H1 (cell line): ENCODE measurements around the gene MSN. TPM values are rescaled to one million over a fixed set of nuclear protein-coding genes. Genes with fewer than 3 reads are reported as not detected.
"Not testable (repeated sequence)": the region's sequence is repeated elsewhere in the genome, so short reads cannot be mapped to it uniquely, and the experiment has no call there.

Source experiments
- CTCF ChIA-PET: fragments of 300-600 bp; sonication (Branson Sonifier 250); formaldehyde crosslinking; loops from one replicate; lab custom pipeline; 2021; ENCODE audit not compliant: partially characterized antibody; lab: Charles Lee
- POLR2A ChIA-PET: fragments of 300-600 bp; sonication (Branson Sonifier 250); formaldehyde crosslinking; loops from one replicate; lab custom pipeline; 2021; ENCODE audit warnings: inconsistent platforms; ENCODE audit not compliant: partially characterized antibody; lab: Charles Lee
- DNase-seq, 2 experiments: peaks; one replicate each; pipeline versions ENCODE4 v3.0.0 to v3.0.0-alpha.2; 2010 to 2022; ENCODE audit warnings: low spot score in 2 of 2, low read depth in 1 of 2, mixed read lengths in 1 of 2
- FAIRE-seq: peaks from 2 replicates; lab custom pipeline; 2011; peaks lifted over from hg19 to GRCh38; lab: Jason Lieb, UNC
- H2AFZ ChIP-seq: 2 replicates; pipeline ENCODE4 v1.8.1; 2012; ENCODE audit warnings: low read length, inconsistent platforms
- H2AK5ac ChIP-seq: 2 replicates; pipeline ENCODE4 v1.6.1; 2013; ENCODE audit warnings: low read depth, low read length
- H2BK120ac ChIP-seq: replicated peaks from 2 replicates; pipeline ENCODE3; 2013; ENCODE audit warnings: low read depth, low read length, inconsistent platforms
- H2BK12ac ChIP-seq: 2 replicates; pipeline ENCODE4 v1.6.1; 2013; ENCODE audit warnings: low read depth, low read length
- H2BK15ac ChIP-seq: 2 replicates; pipeline ENCODE4 v1.6.1; 2013; ENCODE audit warnings: low read length
- H2BK20ac ChIP-seq: 2 replicates; pipeline ENCODE4 v1.6.1; 2013; ENCODE audit warnings: low read length
- H2BK5ac ChIP-seq: 2 replicates; pipeline ENCODE4 v1.6.1; 2013; ENCODE audit warnings: low read depth, low read length
- H3K14ac ChIP-seq: 2 replicates; pipeline ENCODE4 v1.6.1; 2013; ENCODE audit warnings: inconsistent platforms; ENCODE audit not compliant: insufficient read length
- H3K18ac ChIP-seq: 2 replicates; pipeline ENCODE4 v1.6.1; 2013; ENCODE audit warnings: low read length; ENCODE audit errors: extremely low read depth
- H3K23ac ChIP-seq: 2 replicates; pipeline ENCODE4 v1.6.1; 2013; ENCODE audit warnings: inconsistent platforms; ENCODE audit not compliant: insufficient read length
- H3K23me2 ChIP-seq: 2 replicates; pipeline ENCODE4 v1.6.1; 2013; ENCODE audit warnings: low read depth, low read length
- H3K27ac ChIP-seq: 2 replicates; pipeline ENCODE4 v1.6.1; 2011; ENCODE audit warnings: low read depth, low read length, inconsistent platforms
- H3K27me3 ChIP-seq, 4 experiments: replicated peaks in 1 of 4; 1 replicate in 1 of 4; 2 replicates in 3 of 4; pipeline versions ENCODE4 v1.6.1 to v1.8.1; 2011 to 2013; ENCODE audit warnings: low read length in 3 of 4, mild to moderate bottlenecking in 3 of 4, inconsistent platforms in 2 of 4, mixed read lengths in 2 of 4, moderate library complexity in 1 of 4; ENCODE audit not compliant: control insufficient read depth in 3 of 4, insufficient read depth in 3 of 4; ENCODE audit errors: extremely low read depth in 1 of 4
- H3K36me3 ChIP-seq, 4 experiments: 2 replicates each; pipeline versions ENCODE4 v1.6.1 to v1.8.1; 2011 to 2013; ENCODE audit warnings: mild to moderate bottlenecking in 4 of 4, low read length in 3 of 4, moderate library complexity in 2 of 4, control low read depth in 1 of 4, inconsistent platforms in 1 of 4; ENCODE audit not compliant: insufficient read depth in 4 of 4, control insufficient read depth in 2 of 4
- H3K4ac ChIP-seq: replicated peaks from 2 replicates; pipeline ENCODE3; 2013; ENCODE audit warnings: low read length, low read depth, mixed read lengths, inconsistent platforms; ENCODE audit not compliant: insufficient read length
- H3K4me1 ChIP-seq, 4 experiments: replicated peaks in 1 of 4; 1 replicate in 1 of 4; 2 replicates in 3 of 4; pipeline versions ENCODE4 v1.6.1 to v1.8.1; 2011 to 2013; ENCODE audit warnings: low read length in 3 of 4, inconsistent platforms in 2 of 4, mixed read lengths in 1 of 4; ENCODE audit not compliant: insufficient read depth in 4 of 4, control insufficient read depth in 3 of 4
- H3K4me2 ChIP-seq, 2 experiments: 2 replicates each; pipeline versions ENCODE4 v1.6.1 to v1.8.1; 2011 to 2013; ENCODE audit warnings: low read depth in 2 of 2, low read length in 2 of 2, control low read depth in 1 of 2, inconsistent platforms in 1 of 2, mild to moderate bottlenecking in 1 of 2; ENCODE audit not compliant: insufficient read depth in 1 of 2
- H3K4me3 ChIP-seq, 4 experiments: fragments of 200-600, 300-600 bp in 1 of 4; sonication (generic), shearing (Covaris generic), sonication (Bioruptor Twin) in 1 of 4; 2 replicates each; pipeline versions ENCODE4 v1.5.1 to v1.8.1; 2011 to 2016; ENCODE audit warnings: low read length in 4 of 4, low read depth in 3 of 4, control low read depth in 2 of 4, inconsistent platforms in 2 of 4, mild to moderate bottlenecking in 2 of 4, mixed read lengths in 1 of 4, moderate library complexity in 1 of 4; ENCODE audit not compliant: insufficient read depth in 2 of 4; ENCODE audit errors: extremely low read depth in 1 of 4
- H3K56ac ChIP-seq: replicated peaks from 2 replicates; pipeline ENCODE3; 2013; ENCODE audit warnings: low read depth, mild to moderate bottlenecking, mixed read lengths, low read length, inconsistent platforms; ENCODE audit not compliant: insufficient read length
- H3K79me1 ChIP-seq: 2 replicates; pipeline ENCODE4 v1.6.1; 2013; ENCODE audit warnings: low read depth, low read length, control low read depth
- H3K79me2 ChIP-seq, 2 experiments: 2 replicates each; pipeline versions ENCODE4 v1.6.1 to v1.8.1; 2012 to 2013; ENCODE audit warnings: low read length in 2 of 2, mild to moderate bottlenecking in 2 of 2, inconsistent platforms in 1 of 2; ENCODE audit not compliant: insufficient read depth in 2 of 2, control insufficient read depth in 1 of 2
- H3K9ac ChIP-seq, 4 experiments: replicated peaks in 1 of 4; 1 replicate in 1 of 4; 2 replicates in 3 of 4; pipeline versions ENCODE4 v1.6.1 to v1.8.1; 2011 to 2013; ENCODE audit warnings: low read depth in 3 of 4, low read length in 3 of 4, control low read depth in 2 of 4, mild to moderate bottlenecking in 2 of 4, moderate library complexity in 2 of 4, inconsistent platforms in 1 of 4; ENCODE audit errors: extremely low read depth in 1 of 4
- H3K9me3 ChIP-seq, 2 experiments: 2 replicates each; pipeline versions ENCODE4 v1.6.1 to v1.8.1; 2012 to 2013; ENCODE audit warnings: mild to moderate bottlenecking in 2 of 2, moderate library complexity in 2 of 2, control low read depth in 1 of 2, inconsistent platforms in 1 of 2, low read depth in 1 of 2, low read length in 1 of 2, mixed read lengths in 1 of 2; ENCODE audit not compliant: insufficient read depth in 2 of 2
- H4K20me1 ChIP-seq, 2 experiments: replicated peaks in 1 of 2; 2 replicates each; pipeline versions ENCODE3 to v1.8.1; 2011 to 2013; ENCODE audit warnings: inconsistent platforms in 2 of 2, low read length in 2 of 2, mild to moderate bottlenecking in 1 of 2; ENCODE audit not compliant: insufficient read depth in 2 of 2, control insufficient read depth in 1 of 2
- H4K5ac ChIP-seq: 2 replicates; pipeline ENCODE4 v1.6.1; 2013; ENCODE audit warnings: low read length, low read depth, mixed read lengths, inconsistent platforms; ENCODE audit not compliant: insufficient read length
- H4K8ac ChIP-seq: 2 replicates; pipeline ENCODE4 v1.8.0; 2013; ENCODE audit warnings: mild to moderate bottlenecking, moderate library complexity, low read length, inconsistent platforms; ENCODE audit not compliant: insufficient read depth; ENCODE audit errors: extremely low read depth
- H4K91ac ChIP-seq: replicated peaks from 2 replicates; pipeline ENCODE3; 2013; ENCODE audit warnings: low read length, mixed read lengths, inconsistent platforms; ENCODE audit not compliant: insufficient read length
- BCL11A ChIP-seq, 2 experiments: IDR thresholded peaks; one replicate each; pipeline ENCODE4 v1.6.1; 2011; ENCODE audit warnings: low read depth in 2 of 2, low read length in 2 of 2, mild to moderate bottlenecking in 2 of 2
- WGBS, 2 experiments: shearing (Covaris generic) in 1 of 2; methylation state at CpG; one replicate each; pipeline versions ENCODE4 v1.1.6 to v1.1.7; 2013 to 2015; ENCODE audit warnings: low lambda C conversion rate in 2 of 2, mixed read lengths in 2 of 2, inconsistent platforms in 1 of 2, low coverage in 1 of 2, missing lambda C conversion rate in 1 of 2; ENCODE audit not compliant: insufficient replicate concordance in 2 of 2, insufficient coverage in 1 of 2, insufficient read length in 1 of 2; ENCODE audit errors: extremely low coverage in 1 of 2, missing lambda C conversion rate in 1 of 2; 5-methylcytosine and 5-hydroxymethylcytosine counted together
- polyA plus RNA-seq, 7 experiments: library from polyadenylated mRNA; depleted of rRNA in 3 of 7; stranded (reverse) in 5 of 7; unstranded in 2 of 7; fragments of >200 nt in 5 of 7; fragments of 200-250 nt in 2 of 7; gene quantifications; 1 replicate in 5 of 7; 2 replicates in 1 of 7; 4 replicates in 1 of 7; pipeline versions ENCODE4 v1.2.1 to v1.2.3, GENCODE V29; 2011 to 2013; ENCODE audit warnings: missing spikeins in 2 of 7, mixed read lengths in 2 of 7
- total RNA-seq: library from RNA; stranded (reverse); fragmentation: NEBNext Ultra II Directional; extraction: Animal tissue kit (Norgen Biotek cat#: 25700); gene quantifications from 2 replicates; pipeline ENCODE4 v1.2.1, GENCODE V29; 2021

MSN gene
- total and polyA plus RNA-seq, 2 of the 8 experiments (the other 6 are each of a cell fraction or from before 2014, with no cell fraction given), result 112 to 133 TPM

GRCh38 chrX:65652098-65652497, 15.4 kb upstream of the MSN start:
- no peak overlapping the region for H3K18ac ChIP-seq
- no peak overlapping the region for H3K27ac ChIP-seq
- TF ChIP-seq BCL11A (IDR thresholded peaks at IDR 0.05; ENCODE audit: low read depth in 2 of 2, low read length in 2 of 2), result no peak
- TF ChIP-seq, all 59 proteins: peak for 0
- Histone ChIP-seq H3K79me2 (no peaks in the 10 kb centered on the region), H3K14ac (no peak overlapping the region), H3K27me3 (no peaks in the 10 kb centered on the region), H2BK15ac (no peak overlapping the region), H4K20me1 (no peaks in the 10 kb centered on the region), H2BK120ac (no peak overlapping the region), H3K9me3 (no peaks in the 10 kb centered on the region), H2AFZ (no peak overlapping the region), H4K8ac (no peak overlapping the region), H3K56ac (no peak overlapping the region), H3K4me2 (no peak overlapping the region), H2BK20ac (no peak overlapping the region), H3K79me1 (no peaks in the 10 kb centered on the region), H3K4ac (no peak overlapping the region), H4K91ac (no peak overlapping the region), H3K23me2 (no peaks in the 10 kb centered on the region; the same call in 1 of the 2 replicates), H3K36me3 (no peaks in the 10 kb centered on the region), H3K4me1 (no peaks in the 10 kb centered on the region), H2BK5ac (no peak overlapping the region), H3K4me3 (no peak overlapping the region), H3K23ac (no peak overlapping the region), H3K9ac (no peak overlapping the region), H2BK12ac (no peak overlapping the region), H2AK5ac (no peak overlapping the region), H4K5ac (no peak overlapping the region)
- CTCF ChIA-PET, result no interaction called here
- 100% methylated on average over 1 of the region's 1 CpG; no CpG with 5 or more reads in 1 of the 2 experiments for WGBS, 2 experiments
- POLR2A ChIA-PET, result interaction anchor here (0.8 kb wide), 1 partner anchor 15 kb away, joined by 3 read pairs; the partner anchor contains the start of gene MSN
- FAIRE-seq, result no peak
- DNase-seq, result no peak

DNA sequence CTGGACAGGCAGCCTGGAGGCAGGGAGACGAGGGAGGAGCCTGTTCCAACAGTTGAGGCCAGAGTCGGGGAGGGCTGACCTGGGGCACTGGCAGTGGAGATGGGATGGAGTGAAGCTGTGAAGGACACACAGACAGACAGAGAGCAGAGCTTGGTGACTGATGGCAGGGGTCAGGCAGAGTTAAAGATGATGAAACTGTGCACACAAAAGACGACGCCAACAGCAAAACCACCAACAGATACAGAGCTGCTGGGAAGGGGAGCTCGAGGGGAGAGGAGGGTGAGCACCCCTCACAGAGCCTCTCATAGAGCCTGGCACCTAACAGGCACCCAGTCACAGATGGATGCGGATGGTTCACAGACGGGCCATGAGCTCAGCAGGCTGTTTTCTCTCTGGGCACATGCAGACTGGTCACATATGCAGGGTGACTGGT, 10.4 kb upstream of the MSN start:
- POLR2A ChIA-PET, result interaction anchor here (1.5 kb wide), 1 partner anchor 10 kb away, joined by 4 read pairs; the partner anchor contains the start of gene MSN
- H4K20me1 ChIP-seq, H3K4me1 ChIP-seq, H2BK5ac ChIP-seq, H3K9ac ChIP-seq, H3K79me1 ChIP-seq, H4K5ac ChIP-seq, H2BK15ac ChIP-seq, H3K36me3 ChIP-seq, H4K8ac ChIP-seq, DNase-seq, H2AFZ ChIP-seq, H3K4ac ChIP-seq, H3K4me3 ChIP-seq, H3K4me2 ChIP-seq, H3K9me3 ChIP-seq, H3K23me2 ChIP-seq, H2BK120ac ChIP-seq, H2BK20ac ChIP-seq, H3K14ac ChIP-seq, H4K91ac ChIP-seq, H2AK5ac ChIP-seq, FAIRE-seq, H3K27ac ChIP-seq, H3K79me2 ChIP-seq, H3K56ac ChIP-seq, H2BK12ac ChIP-seq, H3K18ac ChIP-seq, H3K23ac ChIP-seq, H3K27me3 ChIP-seq, CTCF ChIA-PET: not testable (repeated sequence)
- 92% methylated on average over 4 of the region's 7 CpGs; no CpG with 5 or more reads in 1 of the 2 experiments for WGBS, 2 experiments
